Measurements from ENCODE around the gene DDX47.

DNA sequence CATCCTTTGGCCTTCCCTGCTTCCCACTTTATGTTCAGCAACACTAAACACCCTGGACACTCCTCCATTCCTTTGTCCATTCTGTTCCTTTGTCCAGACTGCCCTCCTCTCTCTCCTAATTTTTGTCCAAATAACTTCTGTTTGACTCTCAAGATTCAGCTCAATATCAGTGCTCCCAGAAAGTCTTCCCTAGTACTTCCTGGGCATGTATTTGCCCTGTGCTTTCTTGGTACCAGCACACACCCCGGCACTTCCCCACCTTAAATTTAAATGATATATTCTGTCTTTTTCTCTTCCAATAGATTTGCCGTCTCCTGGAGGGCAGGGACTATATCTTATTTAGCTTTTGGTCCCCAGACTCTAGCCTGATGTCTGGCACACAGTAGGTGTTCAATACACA lies 34.1 kb upstream of the DDX47 start:
- TF ChIP-seq, protein P1, sequence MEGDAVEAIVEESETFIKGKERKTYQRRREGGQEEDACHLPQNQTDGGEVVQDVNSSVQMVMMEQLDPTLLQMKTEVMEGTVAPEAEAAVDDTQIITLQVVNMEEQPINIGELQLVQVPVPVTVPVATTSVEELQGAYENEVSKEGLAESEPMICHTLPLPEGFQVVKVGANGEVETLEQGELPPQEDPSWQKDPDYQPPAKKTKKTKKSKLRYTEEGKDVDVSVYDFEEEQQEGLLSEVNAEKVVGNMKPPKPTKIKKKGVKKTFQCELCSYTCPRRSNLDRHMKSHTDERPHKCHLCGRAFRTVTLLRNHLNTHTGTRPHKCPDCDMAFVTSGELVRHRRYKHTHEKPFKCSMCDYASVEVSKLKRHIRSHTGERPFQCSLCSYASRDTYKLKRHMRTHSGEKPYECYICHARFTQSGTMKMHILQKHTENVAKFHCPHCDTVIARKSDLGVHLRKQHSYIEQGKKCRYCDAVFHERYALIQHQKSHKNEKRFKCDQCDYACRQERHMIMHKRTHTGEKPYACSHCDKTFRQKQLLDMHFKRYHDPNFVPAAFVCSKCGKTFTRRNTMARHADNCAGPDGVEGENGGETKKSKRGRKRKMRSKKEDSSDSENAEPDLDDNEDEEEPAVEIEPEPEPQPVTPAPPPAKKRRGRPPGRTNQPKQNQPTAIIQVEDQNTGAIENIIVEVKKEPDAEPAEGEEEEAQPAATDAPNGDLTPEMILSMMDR (IDR thresholded peaks at IDR 0.05) = no peak
- no peak for TF ChIP-seq POLR2AphosphoS5 (IDR thresholded peaks at IDR 0.05)
